ENCODE results near the gene LMTK2.

- TF ChIP-seq EZH2 (IDR thresholded peaks at IDR 0.05; ENCODE audit: low read depth) = no peak
- TF ChIP-seq CTCF (conservative IDR thresholded peaks at IDR 0.05) = no peak
Observed at GRCh38 chr7:98138672-98139071, 32.0 kb downstream of the LMTK2 start.

Data from PC-9 (cell line).